ENCODE measurements around the gene CCDC30. TPM values are rescaled to one million over a fixed set of nuclear protein-coding genes. Genes with fewer than 3 reads are reported as not detected.

Gene CCDC30
- total RNA-seq, 2 experiments from 2014 or later, result 1.4 to 2.1 TPM

- Mint-ChIP-seq H3K27me3 (ENCODE audit: low read depth) (no peaks in the 10 kb centered on the region), H3K36me3 (ENCODE audit: low read depth) (no peaks in the 10 kb centered on the region), H3K27ac (no peak overlapping the region), H3K4me1 (ENCODE audit: low read depth) (no peaks in the 10 kb centered on the region), H3K9me3 (no peaks in the 10 kb centered on the region), H3K4me3 (no peak overlapping the region)
- intact Hi-C loops (cut with micrococcal nuclease), result no loop called here
- CTCF ChIA-PET, result interaction anchor here (0.9 kb wide), 1 partner anchor 253 kb away, joined by 3 read pairs; no protein-coding TSS in a partner anchor
- DNase-seq, result no peak
Measured at GRCh38 chr1:42429603-42430002, 33.5 kb upstream of the CCDC30 start.

DNA sequence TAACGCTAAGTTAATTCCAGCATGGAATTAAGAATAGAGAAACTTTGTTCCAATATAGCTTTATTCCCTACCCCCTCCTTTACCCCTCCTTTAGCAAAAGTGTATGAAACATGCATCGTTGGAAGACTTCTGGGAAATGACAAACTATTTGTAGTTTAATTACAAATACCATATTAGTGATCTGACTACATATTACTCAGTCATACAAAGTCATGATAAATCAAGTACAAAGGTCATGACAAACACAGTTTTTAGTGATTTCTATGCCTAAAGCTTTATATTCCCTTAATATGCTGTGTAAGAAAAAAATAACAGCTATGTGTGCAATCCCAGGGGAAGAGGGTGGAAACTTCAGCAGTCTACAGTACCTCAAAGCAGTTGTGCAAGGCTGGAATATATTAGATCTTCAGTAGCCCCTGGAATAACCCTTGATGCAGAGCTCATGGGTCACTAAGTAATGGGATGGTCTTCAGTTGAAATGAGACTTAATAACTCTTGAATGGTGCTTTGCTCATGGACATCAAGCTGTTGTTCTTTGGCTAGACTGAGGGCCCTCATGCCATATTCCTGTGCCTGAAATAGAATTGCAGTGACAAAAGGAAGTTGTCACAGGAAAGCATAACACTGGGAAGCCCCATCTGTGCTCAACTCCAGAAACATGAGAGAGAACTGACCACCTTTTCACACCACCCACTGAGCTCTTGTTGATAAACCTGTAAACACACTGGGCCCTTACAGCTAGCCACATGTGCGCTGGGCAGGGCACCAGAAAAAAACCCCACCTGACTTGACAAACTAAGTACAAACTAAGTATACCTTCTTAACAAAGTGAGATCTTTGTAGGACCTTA is 32.6 kb upstream of the CCDC30 start:
- Mint-ChIP-seq H3K36me3 (ENCODE audit: low read depth) (no peaks in the 10 kb centered on the region), H3K27ac (no peak overlapping the region), H3K9me3 (no peaks in the 10 kb centered on the region), H3K4me1 (ENCODE audit: low read depth) (no peaks in the 10 kb centered on the region), H3K27me3 (ENCODE audit: low read depth) (no peaks in the 10 kb centered on the region), H3K4me3 (no peak overlapping the region)
- CTCF ChIA-PET, result interaction anchor here (0.9 to 1.8 kb wide), 2 partner anchors 254 to 257 kb away, joined by 3 to 5 read pairs; no protein-coding TSS in a partner anchor
- intact Hi-C loops (cut with micrococcal nuclease), result no loop called here
- DNase-seq, result no peak

- no peaks in the 10 kb centered on the region for H3K9me3 Mint-ChIP-seq
- H3K27ac Mint-ChIP-seq, result no peak overlapping the region
- DNase-seq, result no peak
- intact Hi-C loops (cut with micrococcal nuclease), result no loop called here
- CTCF ChIA-PET, result interaction anchor here (1.8 kb wide), 1 partner anchor 258 kb away, joined by 5 read pairs; no protein-coding TSS in a partner anchor
- H3K27me3 Mint-ChIP-seq (ENCODE audit: low read depth), result no peaks in the 10 kb centered on the region
- H3K36me3 Mint-ChIP-seq (ENCODE audit: low read depth), result no peaks in the 10 kb centered on the region
- H3K4me1 Mint-ChIP-seq (ENCODE audit: low read depth), result no peaks in the 10 kb centered on the region
- H3K4me3 Mint-ChIP-seq, result no peak overlapping the region
Measured at GRCh38 chr1:42431514-42431913, 31.6 kb upstream of the CCDC30 start.

DNA sequence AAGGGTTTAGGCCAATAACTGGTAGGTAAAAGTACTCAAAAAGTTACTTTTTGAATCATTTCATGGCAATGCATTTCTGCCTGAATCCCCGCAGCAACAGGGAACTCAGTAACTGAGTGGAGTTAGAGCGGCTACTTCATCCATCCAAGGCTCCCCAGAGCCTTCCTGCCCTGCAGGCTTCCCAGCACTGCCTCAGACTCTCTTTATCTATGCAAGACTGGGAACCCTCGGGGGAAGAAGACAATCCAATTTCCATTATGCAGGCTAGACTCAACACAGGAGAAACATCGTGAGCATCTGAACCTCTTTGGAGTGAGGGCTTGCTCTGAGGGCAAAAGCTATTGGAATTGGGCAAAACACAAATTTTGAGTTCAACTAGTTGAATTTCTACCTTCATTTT is 30.4 kb upstream of the CCDC30 start:
- H3K27me3 Mint-ChIP-seq (ENCODE audit: low read depth), result no peaks in the 10 kb centered on the region
- DNase-seq, result no peak
- H3K36me3 Mint-ChIP-seq (ENCODE audit: low read depth), result no peaks in the 10 kb centered on the region
- no peaks in the 10 kb centered on the region for H3K9me3 Mint-ChIP-seq
- CTCF ChIA-PET, result interaction anchor here (0.5 kb wide), 1 partner anchor 120 kb away, joined by 3 read pairs; no protein-coding TSS in a partner anchor
- H3K4me3 Mint-ChIP-seq, result no peak overlapping the region
- H3K27ac Mint-ChIP-seq, result no peak overlapping the region
- H3K4me1 Mint-ChIP-seq (ENCODE audit: low read depth), result no peaks in the 10 kb centered on the region
- intact Hi-C loops (cut with micrococcal nuclease), result no loop called here

DNA sequence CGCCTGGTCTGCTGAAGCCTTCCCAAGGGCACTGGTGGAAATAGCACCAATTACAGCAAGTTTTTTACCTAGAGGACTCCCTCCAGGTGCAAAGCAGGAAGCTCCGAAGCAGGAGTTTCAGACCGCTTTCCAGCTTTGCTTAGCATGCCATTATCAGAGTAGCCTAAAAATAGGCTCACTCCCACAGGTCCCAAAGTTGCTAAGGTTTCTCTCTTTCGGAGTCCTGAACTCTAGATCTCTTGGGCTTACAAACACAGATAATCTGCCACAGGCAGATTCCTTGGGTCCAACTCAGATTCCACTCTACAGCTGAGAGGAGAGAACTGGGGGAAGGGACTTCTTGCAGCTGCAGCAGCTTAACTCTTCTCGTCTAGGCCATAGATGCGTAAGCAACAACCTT is 29.7 kb upstream of the CCDC30 start:
- Mint-ChIP-seq H3K36me3 (ENCODE audit: low read depth) (no peaks in the 10 kb centered on the region), H3K4me3 (no peak overlapping the region), H3K4me1 (ENCODE audit: low read depth) (no peaks in the 10 kb centered on the region), H3K27ac (no peak overlapping the region), H3K27me3 (ENCODE audit: low read depth) (no peaks in the 10 kb centered on the region), H3K9me3 (no peaks in the 10 kb centered on the region)
- CTCF ChIA-PET, result no interaction called here
- no peak for DNase-seq
- intact Hi-C loops (cut with micrococcal nuclease), result no loop called here

DNA sequence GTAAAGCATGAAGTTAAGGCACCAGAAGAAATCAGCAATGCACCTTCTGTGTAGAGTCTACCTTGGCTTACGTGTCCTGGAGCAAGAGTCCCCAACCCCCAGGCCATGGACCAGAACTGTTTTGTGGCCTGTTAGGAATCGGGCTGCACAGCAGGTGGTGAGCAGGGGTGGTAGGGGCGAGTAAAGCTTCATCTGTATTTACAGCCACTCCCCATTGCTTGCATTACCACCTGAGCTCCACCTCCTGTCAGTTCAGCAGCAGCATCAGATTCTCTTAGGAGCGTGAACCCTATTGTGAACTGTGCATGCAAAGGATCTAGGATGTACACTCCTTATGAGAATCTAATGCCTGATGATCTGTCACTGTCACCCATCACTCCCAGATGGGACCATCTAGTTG is 28.7 kb upstream of the CCDC30 start:
- H3K4me1 Mint-ChIP-seq (ENCODE audit: low read depth), result no peaks in the 10 kb centered on the region
- no peak overlapping the region for H3K27ac Mint-ChIP-seq
- no peaks in the 10 kb centered on the region for H3K27me3 Mint-ChIP-seq (ENCODE audit: low read depth)
- intact Hi-C loops (cut with micrococcal nuclease), result no loop called here
- no peaks in the 10 kb centered on the region for H3K9me3 Mint-ChIP-seq
- no peaks in the 10 kb centered on the region for H3K36me3 Mint-ChIP-seq (ENCODE audit: low read depth)
- CTCF ChIA-PET, result no interaction called here
- H3K4me3 Mint-ChIP-seq, result no peak overlapping the region
- DNase-seq, result no peak

GRCh38 chr1:42439940-42440339 is 23.1 kb upstream of the CCDC30 start:
- CTCF ChIA-PET, result interaction anchor here (0.6 kb wide), 1 partner anchor 52 kb away, joined by 9 read pairs; no protein-coding TSS in a partner anchor
- intact Hi-C loops (cut with micrococcal nuclease), result no loop called here
- Mint-ChIP-seq H3K27ac (no peak overlapping the region), H3K36me3 (ENCODE audit: low read depth) (no peaks in the 10 kb centered on the region), H3K27me3 (ENCODE audit: low read depth) (no peaks in the 10 kb centered on the region), H3K4me3 (no peak overlapping the region), H3K9me3 (no peaks in the 10 kb centered on the region), H3K4me1 (ENCODE audit: low read depth) (no peaks in the 10 kb centered on the region)
- no peak for DNase-seq

DNA sequence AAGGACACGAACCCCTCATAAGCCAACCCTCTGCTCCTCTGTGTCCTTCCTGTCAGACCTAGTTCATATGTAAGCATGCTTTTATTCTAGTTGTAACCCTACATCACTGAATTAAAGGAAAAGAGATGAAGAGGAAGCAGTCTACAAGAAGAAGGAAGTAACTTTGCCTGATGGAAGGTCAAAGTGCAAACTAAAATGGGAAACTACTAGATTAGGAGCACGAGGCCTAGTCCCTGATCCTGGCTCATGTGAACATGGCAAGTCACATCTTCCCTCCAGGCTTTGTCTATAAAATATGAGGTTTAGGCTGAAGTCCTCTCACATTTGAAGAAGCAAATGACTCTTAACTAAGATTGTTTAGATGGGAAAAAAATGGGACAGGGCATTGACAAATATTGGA is 20.4 kb upstream of the CCDC30 start:
- H3K27ac Mint-ChIP-seq, result no peak overlapping the region
- H3K4me3 Mint-ChIP-seq, result no peak overlapping the region
- CTCF ChIA-PET, result no interaction called here
- no peak for DNase-seq
- H3K27me3 Mint-ChIP-seq (ENCODE audit: low read depth), result no peaks in the 10 kb centered on the region
- H3K9me3 Mint-ChIP-seq, result no peaks in the 10 kb centered on the region
- H3K4me1 Mint-ChIP-seq (ENCODE audit: low read depth), result no peaks in the 10 kb centered on the region
- intact Hi-C loops (cut with micrococcal nuclease), result no loop called here
- no peaks in the 10 kb centered on the region for H3K36me3 Mint-ChIP-seq (ENCODE audit: low read depth)

GRCh38 chr1:42449256-42449655 is 13.8 kb upstream of the CCDC30 start:
- Mint-ChIP-seq H3K27me3 (ENCODE audit: low read depth) (no peaks in the 10 kb centered on the region), H3K4me3 (no peak overlapping the region), H3K4me1 (ENCODE audit: low read depth) (peaks cover 6% of the 10 kb centered on the region), H3K36me3 (ENCODE audit: low read depth) (no peaks in the 10 kb centered on the region), H3K9me3 (no peaks in the 10 kb centered on the region), H3K27ac (no peak overlapping the region)
- intact Hi-C loops (cut with micrococcal nuclease), result no loop called here
- no peak for DNase-seq
- CTCF ChIA-PET, result no interaction called here

DNA sequence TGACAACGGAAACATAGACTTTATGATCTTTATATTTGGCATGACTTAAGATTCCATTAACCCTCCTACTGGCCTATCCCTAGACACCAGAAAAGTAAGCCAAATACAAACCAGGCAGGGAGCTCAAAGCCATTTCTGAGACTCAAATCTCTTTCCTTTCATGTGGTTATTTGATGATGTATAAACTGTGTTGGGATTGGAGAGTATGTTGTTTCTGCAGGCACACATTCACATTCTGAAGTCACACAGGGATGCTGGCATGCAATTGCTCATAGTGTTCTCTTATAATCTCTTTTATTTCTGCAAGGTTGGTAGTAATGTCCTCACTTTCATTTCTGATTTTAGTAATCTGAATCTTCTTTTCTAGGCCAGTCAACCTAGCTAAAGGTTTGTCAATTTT is 13.0 kb upstream of the CCDC30 start:
- Mint-ChIP-seq H3K4me1 (ENCODE audit: low read depth) (peaks cover 6% of the 10 kb centered on the region), H3K27ac (no peak overlapping the region), H3K9me3 (no peaks in the 10 kb centered on the region), H3K36me3 (ENCODE audit: low read depth) (no peaks in the 10 kb centered on the region), H3K27me3 (ENCODE audit: low read depth) (no peaks in the 10 kb centered on the region), H3K4me3 (no peak overlapping the region)
- intact Hi-C loops (cut with micrococcal nuclease), result loop anchor here (10.0 kb wide), 1 partner anchor 1755 kb away; the partner anchor contains the start of gene NFYC
- CTCF ChIA-PET, result interaction anchor here (0.5 kb wide), 1 partner anchor 25 kb away, joined by 3 read pairs; no protein-coding TSS in a partner anchor
- DNase-seq, result no peak

DNA sequence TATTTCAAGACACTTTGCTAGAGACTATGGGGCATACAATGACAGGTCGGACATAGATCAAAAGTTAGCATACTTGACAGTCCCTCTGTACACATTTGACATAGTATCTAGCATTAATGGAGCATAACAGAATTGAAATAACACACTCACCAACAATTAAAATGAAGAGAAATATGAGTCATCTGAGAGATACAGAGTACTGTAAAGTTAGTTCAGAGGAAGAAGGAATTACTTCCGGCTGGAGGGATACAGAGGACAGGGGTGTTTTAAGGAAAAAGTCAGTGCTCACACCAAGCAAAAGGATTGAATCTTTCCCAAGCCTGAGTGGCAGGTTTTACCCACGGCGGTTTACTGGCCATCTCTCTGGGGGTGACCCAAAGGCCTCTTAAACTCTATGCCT is 9.7 kb upstream of the CCDC30 start:
- CTCF ChIA-PET, result no interaction called here
- Mint-ChIP-seq H3K9me3 (no peaks in the 10 kb centered on the region), H3K36me3 (ENCODE audit: low read depth) (peaks cover 17% of the 10 kb centered on the region), H3K4me1 (ENCODE audit: low read depth) (peaks cover 21% of the 10 kb centered on the region), H3K27me3 (ENCODE audit: low read depth) (no peaks in the 10 kb centered on the region), H3K27ac (no peak overlapping the region), H3K4me3 (no peak overlapping the region)
- no peak for DNase-seq
- intact Hi-C loops (cut with micrococcal nuclease), result loop anchor here (10.0 kb wide), 1 partner anchor 1759 kb away; the partner anchor contains the start of gene NFYC

DNA sequence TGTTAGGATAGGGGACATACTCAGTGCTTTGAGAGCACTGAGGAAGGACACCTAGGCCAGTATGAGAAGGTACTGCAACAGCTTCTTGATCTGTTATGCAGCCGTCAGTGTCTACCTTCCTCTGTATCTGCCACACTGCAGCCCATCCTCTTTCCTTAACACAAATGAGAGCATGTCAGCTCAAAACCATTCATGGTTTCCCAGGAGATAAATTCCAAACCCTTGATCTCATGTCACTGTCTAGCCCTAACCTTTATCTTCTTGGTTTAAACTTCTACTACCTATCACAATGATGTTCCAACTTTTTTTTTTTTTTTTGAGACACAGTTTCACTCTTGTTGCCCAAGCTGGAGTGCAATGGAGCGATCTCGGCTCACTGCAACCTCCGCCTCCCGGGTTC is 8.7 kb upstream of the CCDC30 start:
- DNase-seq, result no peak
- Mint-ChIP-seq H3K4me1 (ENCODE audit: low read depth) (peaks cover 25% of the 10 kb centered on the region), H3K36me3 (ENCODE audit: low read depth) (peaks cover 21% of the 10 kb centered on the region), H3K9me3 (no peaks in the 10 kb centered on the region), H3K27me3 (ENCODE audit: low read depth) (no peaks in the 10 kb centered on the region), H3K4me3 (no peak overlapping the region), H3K27ac (no peak overlapping the region)
- intact Hi-C loops (cut with micrococcal nuclease), result loop anchor here (10.0 kb wide), 1 partner anchor 1760 kb away; the partner anchor contains the start of gene NFYC
- CTCF ChIA-PET, result interaction anchor here (0.9 kb wide), 1 partner anchor 134 kb away, joined by 3 read pairs; no protein-coding TSS in a partner anchor
